Large intestine (tissue), 3 donors: ENCODE measurements around the gene CAMKMT. TPM values are rescaled to one million over a fixed set of nuclear protein-coding genes. Genes with fewer than 3 reads are reported as not detected.

Experiments used
- DNase-seq, 2 donors: peaks; one replicate each; pipeline versions ENCODE4 v3.0.0 to v3.0.0-alpha.2; 2013
- H3K27ac ChIP-seq: one replicate; pipeline ENCODE4 v1.5.1; 2013; ENCODE audit warnings: low read length
- H3K27me3 ChIP-seq: 2 replicates; pipeline ENCODE4 v1.6.1; 2013; ENCODE audit warnings: low read length; ENCODE audit not compliant: control insufficient read depth, insufficient read depth
- H3K36me3 ChIP-seq: 2 replicates; pipeline ENCODE4 v1.6.1; 2013; ENCODE audit warnings: low read length; ENCODE audit not compliant: control insufficient read depth, insufficient read depth
- H3K4me1 ChIP-seq: one replicate; pipeline ENCODE4 v1.6.1; 2013; ENCODE audit warnings: low read length; ENCODE audit not compliant: control insufficient read depth, insufficient read depth
- H3K4me3 ChIP-seq: one replicate; pipeline ENCODE4 v1.5.1; 2013; ENCODE audit warnings: low read length
- H3K9me3 ChIP-seq: one replicate; pipeline ENCODE4 v1.6.1; 2013; ENCODE audit warnings: mild to moderate bottlenecking, low read depth, low read length, moderate library complexity; ENCODE audit not compliant: control insufficient read depth
- WGBS: methylation state at CpG from one replicate; pipeline ENCODE4 v1.1.5; 2013; ENCODE audit warnings: low lambda C conversion rate; ENCODE audit not compliant: insufficient coverage; 5-methylcytosine and 5-hydroxymethylcytosine counted together
- polyA plus RNA-seq: library from polyadenylated mRNA; unstranded; fragments of 120-200 nt; gene quantifications from one replicate; pipeline ENCODE4 v1.2.1, GENCODE V29; 2013

The CAMKMT gene
- polyA plus RNA-seq, 1 donor = 9.2 TPM

DNA sequence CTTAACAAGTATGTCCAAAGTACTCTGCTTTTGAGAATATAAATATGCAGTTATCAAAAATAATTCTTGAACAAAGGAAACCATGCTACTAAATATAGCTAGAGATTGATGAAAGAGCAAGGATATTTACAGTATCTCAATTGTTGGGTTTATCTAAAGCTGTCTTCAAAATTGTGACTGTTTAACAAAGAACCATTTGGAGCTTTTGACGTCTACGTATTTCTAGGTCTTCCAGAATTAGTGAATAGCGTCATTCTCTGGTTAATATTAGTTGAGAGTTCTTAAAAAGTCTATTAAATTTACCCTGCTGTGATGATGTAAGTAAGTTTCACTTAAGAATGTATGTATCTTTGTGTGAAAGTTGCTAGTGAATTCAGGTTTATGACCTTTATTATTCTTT lies 356.7 kb downstream of the CAMKMT start:
- no peak for DNase-seq
- no peak overlapping the region for H3K27ac ChIP-seq
- H3K4me3 ChIP-seq = no peak overlapping the region
- H3K27me3 ChIP-seq = no peaks in the 10 kb centered on the region
- 83% methylated on average over 2 of the region's 3 CpGs for WGBS
- H3K4me1 ChIP-seq = no peaks in the 10 kb centered on the region
- H3K9me3 ChIP-seq = no peaks in the 10 kb centered on the region
- no peaks in the 10 kb centered on the region for H3K36me3 ChIP-seq

DNA sequence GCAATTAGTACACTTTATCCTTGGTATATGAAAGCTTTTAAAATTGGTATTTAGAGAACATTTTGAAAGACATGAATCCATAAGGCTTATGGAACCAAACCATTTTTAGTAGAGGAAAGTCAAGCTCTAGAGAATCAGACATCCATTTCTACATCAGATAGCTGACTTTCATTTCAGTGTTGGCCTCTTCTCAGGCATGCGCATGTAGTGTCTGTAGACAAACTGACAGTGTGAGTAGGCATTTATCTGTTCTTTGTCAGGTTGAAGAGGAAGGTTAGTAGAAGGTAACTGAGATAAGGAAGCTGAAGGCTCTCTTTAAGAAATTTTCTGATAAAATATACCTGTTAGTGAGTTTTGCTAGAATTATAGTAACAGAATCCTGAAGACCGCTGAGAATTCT lies 357.8 kb downstream of the CAMKMT start:
- 92% methylated on average over 2 of the region's 2 CpGs for WGBS
- H3K9me3 ChIP-seq = no peaks in the 10 kb centered on the region
- DNase-seq = no peak
- H3K36me3 ChIP-seq = no peaks in the 10 kb centered on the region
- H3K27ac ChIP-seq = no peak overlapping the region
- no peak overlapping the region for H3K4me3 ChIP-seq
- H3K27me3 ChIP-seq = no peaks in the 10 kb centered on the region
- H3K4me1 ChIP-seq = no peaks in the 10 kb centered on the region

DNA sequence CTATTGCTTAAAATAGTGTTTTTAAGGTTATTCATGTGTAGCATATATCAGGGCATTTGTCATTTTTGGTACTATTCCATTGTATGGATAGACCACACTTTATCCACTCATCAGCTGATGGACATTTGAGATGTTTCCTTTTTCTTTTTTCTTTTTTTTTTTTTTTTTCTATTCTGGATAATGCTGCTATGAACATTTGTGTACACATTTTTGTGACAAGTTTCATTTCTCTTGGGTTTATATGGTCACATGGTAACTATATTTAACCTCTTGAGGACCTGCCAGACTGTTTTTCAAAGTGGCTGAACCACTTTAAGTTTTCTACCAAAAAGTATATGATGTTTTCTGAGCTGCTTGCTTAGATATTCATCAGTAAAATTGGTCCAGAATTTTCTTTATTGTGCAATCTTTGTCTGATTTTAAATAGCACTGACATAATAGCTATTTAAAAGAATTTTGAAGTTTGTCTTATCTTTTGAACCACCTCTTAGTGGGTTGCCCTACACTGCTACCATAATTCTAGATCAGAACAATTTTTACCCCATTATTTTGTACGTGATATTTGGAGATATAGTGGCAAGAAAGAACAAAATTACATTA lies 360.4 kb downstream of the CAMKMT start:
- WGBS = 89% methylated on average over 1 of the region's 1 CpG
- H3K27ac ChIP-seq = no peak overlapping the region
- no peaks in the 10 kb centered on the region for H3K27me3 ChIP-seq
- no peaks in the 10 kb centered on the region for H3K4me1 ChIP-seq
- no peaks in the 10 kb centered on the region for H3K36me3 ChIP-seq
- no peak for DNase-seq
- H3K4me3 ChIP-seq = no peak overlapping the region
- H3K9me3 ChIP-seq = no peaks in the 10 kb centered on the region

DNA sequence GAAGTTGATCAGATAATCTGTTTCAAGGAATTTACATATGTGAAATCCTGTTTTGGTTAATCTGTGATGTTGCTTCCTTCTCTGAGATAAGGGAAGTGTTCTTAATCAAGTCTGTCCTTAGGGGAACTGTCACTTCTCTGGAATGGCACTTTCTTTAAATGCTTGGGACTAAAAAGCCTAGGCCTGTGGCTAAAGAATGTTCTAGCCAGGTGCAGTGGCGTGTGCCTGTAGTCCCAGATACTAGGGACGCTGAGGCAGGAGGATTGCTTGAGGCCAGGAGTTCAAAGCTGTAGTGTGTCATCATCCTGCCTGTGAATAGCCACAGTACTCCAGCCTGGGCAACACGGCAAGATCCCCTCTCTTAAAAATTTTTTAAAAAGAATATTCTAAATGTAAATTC lies 362.2 kb downstream of the CAMKMT start:
- Histone ChIP-seq H3K27ac (no peak overlapping the region), H3K9me3 (no peaks in the 10 kb centered on the region), H3K4me3 (no peak overlapping the region), H3K27me3 (no peaks in the 10 kb centered on the region), H3K4me1 (no peaks in the 10 kb centered on the region), H3K36me3 (no peaks in the 10 kb centered on the region)
- WGBS = 100% methylated on average over 1 of the region's 3 CpGs
- DNase-seq = no peak

DNA sequence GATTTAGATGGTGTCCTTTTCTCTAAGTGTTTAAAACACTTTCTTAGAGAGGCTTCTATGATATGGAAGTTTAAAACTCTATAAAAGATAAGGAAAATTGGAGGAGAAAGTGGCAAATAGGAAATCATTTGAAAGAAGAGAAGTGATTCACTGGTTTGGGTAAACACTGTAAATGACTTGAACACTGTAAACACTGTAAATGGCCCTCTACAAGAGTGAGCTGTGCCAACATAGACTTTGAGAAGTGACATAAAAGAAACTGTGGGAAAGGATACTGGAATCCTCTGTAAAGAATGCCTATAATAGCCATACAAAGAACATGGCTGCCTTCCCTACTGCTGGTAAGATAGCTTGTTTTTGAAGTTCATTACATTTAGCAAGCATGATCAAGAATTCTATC lies 368.8 kb downstream of the CAMKMT start:
- H3K36me3 ChIP-seq = no peaks in the 10 kb centered on the region
- no peak overlapping the region for H3K27ac ChIP-seq
- no peaks in the 10 kb centered on the region for H3K27me3 ChIP-seq
- H3K4me3 ChIP-seq = no peak overlapping the region
- H3K9me3 ChIP-seq = no peaks in the 10 kb centered on the region
- H3K4me1 ChIP-seq = no peaks in the 10 kb centered on the region
- DNase-seq = no peak

DNA sequence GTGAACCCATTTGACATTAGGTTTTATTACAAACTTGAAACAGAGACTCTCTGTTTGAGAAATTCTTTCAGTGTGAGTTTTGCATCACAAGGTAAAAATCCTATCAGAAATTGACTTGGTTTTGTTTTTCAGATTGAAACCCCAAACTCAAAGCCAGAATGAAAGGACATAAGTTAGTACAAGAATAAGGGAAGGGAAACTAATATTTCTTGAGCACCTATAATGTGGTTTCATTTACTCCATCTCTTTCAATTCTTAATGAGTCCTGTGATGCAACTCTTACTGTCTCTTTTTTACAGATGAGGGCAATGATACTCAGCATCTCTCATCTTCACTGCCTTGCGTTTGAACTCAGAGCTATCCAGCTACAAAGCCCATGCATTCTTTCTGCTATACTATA lies 369.8 kb downstream of the CAMKMT start:
- H3K27me3 ChIP-seq = no peaks in the 10 kb centered on the region
- H3K27ac ChIP-seq = no peak overlapping the region
- no peaks in the 10 kb centered on the region for H3K36me3 ChIP-seq
- peaks cover 6% of the 10 kb centered on the region for H3K9me3 ChIP-seq
- no CpG with 5 or more reads among the region's 1 CpG for WGBS
- H3K4me1 ChIP-seq = no peaks in the 10 kb centered on the region
- no peak for DNase-seq
- H3K4me3 ChIP-seq = no peak overlapping the region

DNA sequence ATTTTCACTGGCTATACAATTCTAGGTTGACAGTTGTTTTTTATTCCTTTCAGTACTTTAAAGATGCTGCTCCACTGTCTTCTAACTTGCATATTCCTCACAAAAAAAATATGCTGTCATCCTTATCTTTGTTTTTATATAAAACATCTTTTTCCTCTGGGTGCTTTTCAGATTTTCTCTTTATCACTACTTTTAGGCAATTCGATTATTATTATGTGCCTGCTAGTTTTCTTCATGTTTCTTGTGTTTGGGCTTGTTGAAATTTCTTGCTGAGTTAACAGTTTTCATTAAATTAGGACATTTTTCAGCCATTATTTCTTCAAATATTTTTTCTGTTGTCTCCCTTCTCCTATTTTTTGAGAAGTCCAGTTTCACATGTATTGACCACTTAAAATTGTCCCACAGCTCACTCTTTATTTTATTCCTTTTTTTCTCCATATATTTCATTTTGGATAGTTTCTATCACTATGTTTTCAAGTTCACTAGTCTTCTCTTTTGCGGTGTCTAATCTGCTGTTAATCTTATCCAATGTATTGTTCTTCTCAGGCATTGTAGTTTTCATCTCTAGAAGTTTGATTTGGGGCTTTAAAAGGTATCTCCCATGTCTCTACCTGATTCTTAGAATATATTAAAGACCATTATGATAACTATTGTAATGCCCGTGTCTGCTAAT lies 374.7 kb downstream of the CAMKMT start:
- DNase-seq = no peak
- Histone ChIP-seq H3K27me3 (no peaks in the 10 kb centered on the region), H3K9me3 (peaks cover 15% of the 10 kb centered on the region), H3K36me3 (no peaks in the 10 kb centered on the region), H3K27ac (no peak overlapping the region), H3K4me3 (no peak overlapping the region), H3K4me1 (no peaks in the 10 kb centered on the region)
- WGBS = 100% methylated on average over 1 of the region's 3 CpGs

DNA sequence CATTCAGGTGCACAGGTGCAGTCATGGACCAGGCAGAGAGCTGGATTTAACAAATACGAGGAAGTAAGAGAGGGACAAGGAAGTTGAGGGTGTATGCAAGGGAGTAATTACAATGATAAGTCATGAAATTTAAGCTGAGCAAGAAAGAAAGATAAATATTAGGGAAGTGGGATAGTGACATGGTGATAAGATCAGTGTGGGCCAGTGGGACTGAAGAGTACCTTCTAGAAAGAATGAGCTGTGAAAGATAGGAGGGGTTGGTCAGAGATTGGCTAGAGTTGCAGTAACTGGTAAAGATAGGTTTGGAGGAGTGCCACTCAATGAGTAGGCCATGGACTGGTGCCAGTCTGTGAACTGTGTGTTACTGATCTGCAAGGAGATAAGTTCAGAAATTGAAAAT lies 378.9 kb downstream of the CAMKMT start:
- no peaks in the 10 kb centered on the region for H3K4me1 ChIP-seq
- no peak overlapping the region for H3K27ac ChIP-seq
- DNase-seq = no peak
- no peaks in the 10 kb centered on the region for H3K36me3 ChIP-seq
- WGBS = 60% methylated on average over 1 of the region's 1 CpG
- H3K4me3 ChIP-seq = no peak overlapping the region
- no peaks in the 10 kb centered on the region for H3K27me3 ChIP-seq
- H3K9me3 ChIP-seq = peaks cover 15% of the 10 kb centered on the region

DNA sequence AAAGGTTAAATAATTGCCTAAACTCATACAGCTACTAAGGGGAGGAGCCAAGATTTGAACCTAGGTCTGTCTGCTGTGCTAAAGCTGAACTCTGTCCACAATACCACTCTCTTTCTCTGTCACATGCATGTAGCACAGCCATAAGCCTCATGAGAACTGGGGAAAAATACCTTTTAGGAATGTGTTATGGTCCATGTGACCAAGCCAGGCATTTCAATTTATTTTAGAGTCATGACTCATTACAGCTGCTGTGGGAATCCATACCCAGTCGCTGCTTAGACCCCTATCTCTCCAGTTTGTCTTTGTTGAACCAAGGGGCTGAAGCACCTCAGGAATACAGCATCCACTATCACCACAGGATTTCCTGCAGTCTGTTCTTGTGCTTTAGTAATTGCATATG lies 379.8 kb downstream of the CAMKMT start:
- Histone ChIP-seq H3K27ac (no peak overlapping the region), H3K36me3 (no peaks in the 10 kb centered on the region), H3K9me3 (peaks cover 9% of the 10 kb centered on the region), H3K27me3 (no peaks in the 10 kb centered on the region), H3K4me3 (no peak overlapping the region), H3K4me1 (no peaks in the 10 kb centered on the region)
- WGBS = no CpG with 5 or more reads among the region's 1 CpG
- peak in 1 of 2 donors; percentile 34 for DNase-seq

DNA sequence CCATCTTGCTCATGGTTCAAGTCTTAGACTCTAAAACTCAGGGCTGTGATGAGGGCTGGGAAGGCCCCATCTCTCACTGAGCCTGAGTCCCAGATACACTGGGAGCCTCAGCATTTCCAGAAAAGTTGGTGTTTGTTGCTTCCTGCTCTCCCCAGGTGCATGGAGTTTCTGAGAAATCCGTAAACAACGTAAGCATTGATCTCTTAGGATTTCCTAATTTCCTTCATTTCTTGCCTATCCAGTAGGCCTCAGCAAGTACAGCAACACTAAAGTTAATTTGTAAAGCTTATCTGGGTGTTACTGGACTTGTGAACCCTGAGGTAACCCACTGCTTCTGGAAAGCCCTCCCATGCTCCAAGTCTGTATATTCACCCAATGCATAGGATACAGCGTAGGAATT lies 380.3 kb downstream of the CAMKMT start:
- peak in 1 of 2 donors; percentile 56 for DNase-seq
- H3K27me3 ChIP-seq = no peaks in the 10 kb centered on the region
- WGBS = no CpG with 5 or more reads among the region's 3 CpGs
- peaks cover 4% of the 10 kb centered on the region for H3K9me3 ChIP-seq
- H3K4me3 ChIP-seq = no peak overlapping the region
- no peaks in the 10 kb centered on the region for H3K4me1 ChIP-seq
- H3K36me3 ChIP-seq = no peaks in the 10 kb centered on the region
- no peak overlapping the region for H3K27ac ChIP-seq

DNA sequence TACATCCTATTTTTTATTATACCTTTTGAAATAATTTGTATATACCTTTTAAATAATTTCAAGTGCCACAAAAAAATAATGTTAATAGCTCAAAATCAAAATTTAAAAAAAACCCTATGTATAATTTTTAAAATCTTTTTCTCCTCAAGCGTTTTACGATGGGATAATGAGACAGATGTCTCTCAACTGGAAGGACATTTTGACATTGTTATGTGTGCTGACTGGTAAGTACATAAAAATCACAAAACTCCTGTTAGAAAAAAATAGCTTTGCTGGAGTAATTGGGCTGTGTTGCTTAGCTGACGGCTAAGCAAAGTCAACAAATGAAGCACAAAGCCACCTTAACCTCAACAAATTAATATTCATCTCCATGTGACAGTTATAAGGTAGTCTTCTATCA lies 381.7 kb downstream of the CAMKMT start:
- no peaks in the 10 kb centered on the region for H3K36me3 ChIP-seq
- no peak overlapping the region for H3K4me3 ChIP-seq
- H3K9me3 ChIP-seq = no peaks in the 10 kb centered on the region
- H3K27me3 ChIP-seq = no peaks in the 10 kb centered on the region
- DNase-seq = no peak
- WGBS = 85% methylated on average over 2 of the region's 3 CpGs
- H3K27ac ChIP-seq = no peak overlapping the region
- no peaks in the 10 kb centered on the region for H3K4me1 ChIP-seq
